Measurements from ENCODE around the gene PPP2R2C.

Gene PPP2R2C

GRCh38 chr4:6368601-6369000, 103.8 kb downstream of the PPP2R2C start:
- Histone ChIP-seq H3K4me3 (replicated peaks; ENCODE audit: insufficient read depth, low read length) (no peak overlapping the region), H3K27me3 (ENCODE audit: insufficient read depth, poor library complexity, severe bottlenecking) (no peaks in the 10 kb centered on the region), H3K27ac (replicated peaks) (no peak overlapping the region)
- no peak for DNase-seq (ENCODE audit: low read depth in 1 of 2, low spot score in 1 of 2)
- TF ChIP-seq REST (IDR thresholded peaks at IDR 0.05; ENCODE audit: insufficient replicate concordance, low read depth) (no peak), SPI1 (IDR thresholded peaks at IDR 0.05; ENCODE audit: borderline replicate concordance, low read depth) (no peak), GABPA (IDR thresholded peaks at IDR 0.05; ENCODE audit: low read depth) (no peak), POLR2AphosphoS5 (IDR thresholded peaks at IDR 0.05; ENCODE audit: low read depth) (no peak), CTCF (IDR thresholded peaks at IDR 0.05; ENCODE audit: insufficient read depth, low read length) (no peak)

GRCh38 chr4:6368096-6368495, 104.3 kb downstream of the PPP2R2C start:
- Histone ChIP-seq H3K27me3 (ENCODE audit: insufficient read depth, poor library complexity, severe bottlenecking) (no peaks in the 10 kb centered on the region), H3K4me3 (replicated peaks; ENCODE audit: insufficient read depth, low read length) (no peak overlapping the region), H3K27ac (replicated peaks) (no peak overlapping the region)
- no peak for DNase-seq (ENCODE audit: low read depth in 1 of 2, low spot score in 1 of 2)
- TF ChIP-seq REST (IDR thresholded peaks at IDR 0.05; ENCODE audit: insufficient replicate concordance, low read depth): no peak
- no peak for TF ChIP-seq GABPA (IDR thresholded peaks at IDR 0.05; ENCODE audit: low read depth)
- no peak for TF ChIP-seq POLR2AphosphoS5 (IDR thresholded peaks at IDR 0.05; ENCODE audit: low read depth)
- no peak for TF ChIP-seq SPI1 (IDR thresholded peaks at IDR 0.05; ENCODE audit: borderline replicate concordance, low read depth)
- TF ChIP-seq CTCF (IDR thresholded peaks at IDR 0.05; ENCODE audit: insufficient read depth, low read length): no peak

- no peak overlapping the region for H3K27ac ChIP-seq (replicated peaks)
- H3K4me3 ChIP-seq (replicated peaks; ENCODE audit: insufficient read depth, low read length): no peak overlapping the region
- TF ChIP-seq GABPA (IDR thresholded peaks at IDR 0.05; ENCODE audit: low read depth) (no peak), POLR2AphosphoS5 (IDR thresholded peaks at IDR 0.05; ENCODE audit: low read depth) (no peak), REST (IDR thresholded peaks at IDR 0.05; ENCODE audit: insufficient replicate concordance, low read depth) (no peak)
- H3K27me3 ChIP-seq (ENCODE audit: insufficient read depth, poor library complexity, severe bottlenecking): no peaks in the 10 kb centered on the region
- no peak for DNase-seq (ENCODE audit: low read depth in 1 of 2, low spot score in 1 of 2)
Observed at GRCh38 chr4:6367371-6367851, 105.0 kb downstream of the PPP2R2C start.

Measured in HL-60 (cell line).